Fibroblast of lung (primary cell): ENCODE results near the gene KRT8. TPM values are rescaled to one million over a fixed set of nuclear protein-coding genes. Genes with fewer than 3 reads are reported as not detected.

Experiments used
- DNase-seq, 2 donors: peaks; one replicate each; pipeline versions ENCODE4 v3.0.0 to v3.0.0-alpha.2; 2010; ENCODE audit warnings: low read depth in 2 of 2
- H2AFZ ChIP-seq: 2 replicates; pipeline ENCODE4 v1.5.1; 2012; ENCODE audit warnings: low read length, control low read depth, inconsistent platforms
- H3K27ac ChIP-seq: 2 replicates; pipeline ENCODE4 v1.5.1; 2011; ENCODE audit warnings: low read length, control low read depth; ENCODE audit not compliant: insufficient read depth
- H3K27me3 ChIP-seq: 2 replicates; pipeline ENCODE4 v1.5.1; 2011; ENCODE audit warnings: mild to moderate bottlenecking, low read length; ENCODE audit not compliant: control insufficient read depth, insufficient read depth
- H3K36me3 ChIP-seq: 2 replicates; pipeline ENCODE4 v1.5.1; 2011; ENCODE audit warnings: low read length; ENCODE audit not compliant: control insufficient read depth, insufficient read depth
- H3K4me1 ChIP-seq: 2 replicates; pipeline ENCODE4 v1.5.1; 2011; ENCODE audit warnings: low read length; ENCODE audit not compliant: control insufficient read depth, insufficient read depth; ENCODE audit errors: extremely low read depth
- H3K4me2 ChIP-seq: 2 replicates; pipeline ENCODE4 v1.5.1; 2011; ENCODE audit warnings: low read length, control low read depth; ENCODE audit not compliant: insufficient read depth; ENCODE audit errors: extremely low read depth
- H3K4me3 ChIP-seq, 4 experiments: fragments of 200-600 bp in 1 of 4; sonication (generic) in 1 of 4; replicated peaks in 1 of 4; 2 replicates each; pipeline ENCODE4 v1.5.1; 2011 to 2016; ENCODE audit warnings: low read length in 4 of 4, low read depth in 3 of 4, mild to moderate bottlenecking in 3 of 4, control low read depth in 2 of 4, inconsistent platforms in 1 of 4, mixed read lengths in 1 of 4; ENCODE audit not compliant: insufficient read depth in 1 of 4; ENCODE audit errors: control extremely low read depth in 1 of 4
- H3K79me2 ChIP-seq: 2 replicates; pipeline ENCODE4 v1.5.1; 2012; ENCODE audit warnings: mild to moderate bottlenecking, low read length, inconsistent platforms; ENCODE audit not compliant: control insufficient read depth, insufficient read depth
- H3K9ac ChIP-seq: 2 replicates; pipeline ENCODE4 v1.5.1; 2011; ENCODE audit warnings: mild to moderate bottlenecking, low read length, control low read depth; ENCODE audit not compliant: insufficient read depth
- H3K9me3 ChIP-seq: 2 replicates; pipeline ENCODE4 v1.5.1; 2012; ENCODE audit warnings: low read depth, low read length; ENCODE audit not compliant: control insufficient read depth, insufficient read depth
- H4K20me1 ChIP-seq: 2 replicates; pipeline ENCODE4 v1.5.1; 2011; ENCODE audit warnings: low read length; ENCODE audit not compliant: control insufficient read depth, insufficient read depth; ENCODE audit errors: extremely low read depth
- EZH2 ChIP-seq: IDR thresholded peaks from 2 replicates; pipeline ENCODE4 v1.5.1; 2012; ENCODE audit warnings: low read length, control low read depth, mild to moderate bottlenecking; ENCODE audit errors: missing control alignments
- polyA plus RNA-seq, 2 donors: library from polyadenylated mRNA; depleted of rRNA in 1 of 2; stranded (reverse) in 1 of 2; unstranded in 1 of 2; fragments of >200 nt; gene quantifications; 2 replicates each; pipeline ENCODE4 v1.2.1, GENCODE V29; 2011 to 2012; ENCODE audit warnings: missing spikeins in 1 of 2
- total RNA-seq: library from RNA; depleted of rRNA; stranded (reverse); fragments of >200 nt; gene quantifications from 2 replicates; pipeline ENCODE4 v1.2.1, GENCODE V29; 2014
- TF ChIP-seq, protein P1 (sequence below), 2 donors: IDR thresholded peaks in 1 of 2; conservative IDR thresholded peaks in 1 of 2; 1 replicate in 1 of 2; 2 replicates in 1 of 2; pipeline ENCODE4 v1.5.1; 2011 to 2012; ENCODE audit warnings: low read length in 2 of 2, control low read depth in 1 of 2, inconsistent platforms in 1 of 2, low read depth in 1 of 2, mild to moderate bottlenecking in 1 of 2

The KRT8 gene
- total and polyA plus RNA-seq, 2 donors (not counting 1 experiment from before 2014, with no cell fraction given), result 0.66 to 16.3 TPM

DNA sequence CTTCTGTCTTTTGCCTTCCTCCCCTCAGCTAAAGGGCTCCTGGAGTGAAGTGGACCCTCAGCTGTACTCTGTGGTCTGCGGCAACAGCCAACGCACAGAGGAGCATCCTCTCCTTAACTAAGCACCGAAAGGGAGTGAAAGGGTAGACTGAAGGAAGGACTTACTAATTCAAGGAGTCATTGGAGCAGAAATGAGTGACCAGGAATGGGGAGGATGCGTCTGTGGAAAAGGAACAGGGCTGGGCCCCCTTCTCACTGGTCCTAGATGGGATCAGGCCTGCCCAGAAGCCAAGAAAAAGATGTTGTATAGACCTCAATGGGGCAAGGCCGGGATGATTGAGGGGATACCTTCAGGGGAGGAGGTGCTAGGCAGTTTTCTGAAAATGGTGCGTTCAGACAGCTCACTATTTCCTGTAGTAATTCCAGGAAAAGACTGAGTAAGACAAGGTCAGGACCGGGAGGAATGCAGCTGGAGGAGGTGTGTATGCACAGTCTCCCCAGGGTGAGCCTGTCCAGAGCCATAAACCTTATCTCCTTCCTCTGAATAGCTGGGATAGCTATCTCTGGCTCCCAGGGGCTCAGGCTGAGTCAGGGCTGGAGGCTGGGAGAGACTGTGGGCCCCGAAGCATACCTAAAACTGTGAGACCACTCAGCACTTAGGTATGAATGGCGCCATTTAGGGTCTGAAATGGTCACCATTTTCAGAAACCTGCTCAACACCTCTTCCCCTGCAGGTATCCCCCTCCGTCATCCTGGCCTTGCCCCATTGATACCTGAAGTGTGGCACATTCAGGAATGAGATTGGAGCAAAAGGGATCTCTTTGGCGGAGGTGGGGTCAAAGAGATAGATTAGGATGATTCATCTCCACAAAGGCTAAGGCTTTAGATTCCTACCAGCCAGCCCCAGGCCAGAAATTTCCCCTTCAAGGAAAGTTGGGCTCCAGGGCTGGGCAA lies 20.2 kb upstream of the KRT8 start:
- H3K27me3 ChIP-seq, result no peaks in the 10 kb centered on the region
- H3K27ac ChIP-seq, result peak overlapping the region; percentile 75
- H3K36me3 ChIP-seq, result no peaks in the 10 kb centered on the region
- no peak overlapping the region for H3K4me2 ChIP-seq
- H3K4me1 ChIP-seq, result peaks cover 15% of the 10 kb centered on the region
- peak; percentile 12 to 99 for DNase-seq
- H3K9ac ChIP-seq, result no peak overlapping the region
- H4K20me1 ChIP-seq, result no peaks in the 10 kb centered on the region
- no peaks in the 10 kb centered on the region for H3K9me3 ChIP-seq
- H2AFZ ChIP-seq, result no peak overlapping the region
- H3K4me3 ChIP-seq, result no peak overlapping the region
- TF ChIP-seq EZH2, result no peak
- TF ChIP-seq, protein P1, sequence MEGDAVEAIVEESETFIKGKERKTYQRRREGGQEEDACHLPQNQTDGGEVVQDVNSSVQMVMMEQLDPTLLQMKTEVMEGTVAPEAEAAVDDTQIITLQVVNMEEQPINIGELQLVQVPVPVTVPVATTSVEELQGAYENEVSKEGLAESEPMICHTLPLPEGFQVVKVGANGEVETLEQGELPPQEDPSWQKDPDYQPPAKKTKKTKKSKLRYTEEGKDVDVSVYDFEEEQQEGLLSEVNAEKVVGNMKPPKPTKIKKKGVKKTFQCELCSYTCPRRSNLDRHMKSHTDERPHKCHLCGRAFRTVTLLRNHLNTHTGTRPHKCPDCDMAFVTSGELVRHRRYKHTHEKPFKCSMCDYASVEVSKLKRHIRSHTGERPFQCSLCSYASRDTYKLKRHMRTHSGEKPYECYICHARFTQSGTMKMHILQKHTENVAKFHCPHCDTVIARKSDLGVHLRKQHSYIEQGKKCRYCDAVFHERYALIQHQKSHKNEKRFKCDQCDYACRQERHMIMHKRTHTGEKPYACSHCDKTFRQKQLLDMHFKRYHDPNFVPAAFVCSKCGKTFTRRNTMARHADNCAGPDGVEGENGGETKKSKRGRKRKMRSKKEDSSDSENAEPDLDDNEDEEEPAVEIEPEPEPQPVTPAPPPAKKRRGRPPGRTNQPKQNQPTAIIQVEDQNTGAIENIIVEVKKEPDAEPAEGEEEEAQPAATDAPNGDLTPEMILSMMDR (conservative IDR thresholded peaks at IDR 0.05 in 1 of 2, IDR thresholded peaks at IDR 0.05 in 1 of 2; ENCODE audit: low read depth in 1 of 2, low read length in 2 of 2), result no peak
- no peaks in the 10 kb centered on the region for H3K79me2 ChIP-seq

DNA sequence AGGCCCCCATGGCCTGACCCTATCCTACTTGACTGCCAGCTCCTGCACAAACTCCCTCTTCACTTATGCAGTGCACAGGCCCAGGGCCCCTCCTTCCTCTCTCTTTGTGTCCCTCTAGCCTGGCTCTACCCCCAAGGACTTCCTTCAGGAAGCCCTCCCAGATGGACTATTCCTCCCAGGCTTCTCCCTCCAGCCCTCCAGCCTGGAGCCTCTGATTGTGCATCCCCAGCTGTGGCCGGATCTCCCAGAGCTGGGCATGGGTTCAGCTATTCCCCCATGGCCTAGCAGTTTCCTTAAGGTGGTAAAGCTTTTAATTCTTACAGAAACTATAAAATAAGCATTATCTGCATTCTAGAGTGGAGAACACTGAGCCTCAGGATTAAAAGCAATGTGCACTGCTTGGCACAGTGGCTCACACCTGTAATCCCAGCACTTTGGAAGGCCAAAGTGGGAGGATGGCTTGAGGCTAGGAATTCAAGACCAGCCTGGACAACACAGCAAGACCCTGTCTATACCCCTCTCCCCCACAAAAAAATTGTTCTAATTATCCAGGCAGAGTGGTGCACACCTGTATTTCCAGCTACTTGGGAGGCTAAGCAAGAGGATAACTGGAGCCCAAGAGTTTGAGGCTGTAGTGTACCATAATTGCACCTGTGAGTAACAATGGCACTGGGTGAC lies 16.8 kb upstream of the KRT8 start:
- Histone ChIP-seq H3K79me2 (no peaks in the 10 kb centered on the region), H3K27me3 (no peaks in the 10 kb centered on the region), H3K4me3 (no peak overlapping the region), H3K4me2 (no peak overlapping the region), H3K36me3 (no peaks in the 10 kb centered on the region), H4K20me1 (no peaks in the 10 kb centered on the region), H2AFZ (no peak overlapping the region), H3K9ac (no peak overlapping the region), H3K27ac (no peak overlapping the region), H3K4me1 (peaks cover 10% of the 10 kb centered on the region), H3K9me3 (no peaks in the 10 kb centered on the region)
- TF ChIP-seq EZH2, result no peak
- TF ChIP-seq, protein P1 (conservative IDR thresholded peaks at IDR 0.05 in 1 of 2, IDR thresholded peaks at IDR 0.05 in 1 of 2; ENCODE audit: low read depth in 1 of 2, low read length in 2 of 2), result no peak
- no peak for DNase-seq

DNA sequence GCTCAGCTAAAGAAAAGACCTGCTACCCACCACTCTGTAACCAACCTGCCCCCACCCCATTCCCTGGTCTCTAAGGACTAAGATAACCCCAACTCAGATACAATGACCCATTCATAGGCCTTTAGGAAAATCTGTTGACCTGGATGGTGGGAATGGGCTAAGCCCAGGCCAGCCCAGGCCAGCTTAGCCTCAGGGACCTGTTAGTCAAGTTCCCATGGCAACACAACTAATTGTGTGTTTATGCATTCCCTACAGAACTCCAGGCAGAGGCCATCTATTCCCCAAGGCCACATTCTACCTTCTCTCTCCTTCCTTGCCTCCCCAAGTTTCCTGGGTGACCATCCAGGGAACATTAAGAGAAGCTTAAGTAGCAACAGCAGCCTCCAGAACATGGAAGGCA lies 16.1 kb upstream of the KRT8 start:
- no peak overlapping the region for H3K27ac ChIP-seq
- no peaks in the 10 kb centered on the region for H3K79me2 ChIP-seq
- H3K36me3 ChIP-seq, result no peaks in the 10 kb centered on the region
- no peaks in the 10 kb centered on the region for H3K9me3 ChIP-seq
- TF ChIP-seq, protein P1 (conservative IDR thresholded peaks at IDR 0.05 in 1 of 2, IDR thresholded peaks at IDR 0.05 in 1 of 2; ENCODE audit: low read depth in 1 of 2, low read length in 2 of 2), result no peak
- TF ChIP-seq EZH2, result no peak
- DNase-seq, result no peak
- H3K4me3 ChIP-seq, result no peak overlapping the region
- H3K9ac ChIP-seq, result no peak overlapping the region
- H3K4me1 ChIP-seq, result peaks cover 7% of the 10 kb centered on the region
- no peaks in the 10 kb centered on the region for H4K20me1 ChIP-seq
- no peak overlapping the region for H3K4me2 ChIP-seq
- H3K27me3 ChIP-seq, result no peaks in the 10 kb centered on the region
- H2AFZ ChIP-seq, result no peak overlapping the region
